Keratinocyte (primary cell): ENCODE data around the gene COASY. TPM values are rescaled to one million over a fixed set of nuclear protein-coding genes. Genes with fewer than 3 reads are reported as not detected.

Source experiments
- DNase-seq: peaks from one replicate; pipeline ENCODE4 v3.0.0-alpha.2; 2011; ENCODE audit warnings: low read depth, missing footprints, low spot score
- FAIRE-seq: peaks from 2 replicates; lab custom pipeline; 2011; peaks lifted over from hg19 to GRCh38; lab: Jason Lieb, UNC
- H2AFZ ChIP-seq: 2 replicates; pipeline ENCODE4 v1.6.0; 2012; ENCODE audit warnings: low read length, control low read depth, inconsistent platforms; ENCODE audit not compliant: control insufficient read depth
- H3K27ac ChIP-seq: 2 replicates; pipeline ENCODE4 v1.5.1; 2011; ENCODE audit warnings: low read length; ENCODE audit not compliant: control insufficient read depth, insufficient read depth
- H3K27me3 ChIP-seq: 3 replicates; pipeline ENCODE4 v1.6.0; 2011; ENCODE audit warnings: low read length; ENCODE audit not compliant: control insufficient read depth, insufficient read depth; ENCODE audit errors: extremely low read depth
- H3K36me3 ChIP-seq, 2 experiments: 2 replicates in 1 of 2; 3 replicates in 1 of 2; pipeline ENCODE4 v1.5.1; 2011; ENCODE audit warnings: low read length in 2 of 2, mild to moderate bottlenecking in 1 of 2; ENCODE audit not compliant: control insufficient read depth in 2 of 2, insufficient read depth in 2 of 2; ENCODE audit errors: extremely low read depth in 1 of 2
- H3K4me1 ChIP-seq: 3 replicates; pipeline ENCODE4 v1.5.1; 2011; ENCODE audit warnings: low read length; ENCODE audit not compliant: control insufficient read depth, insufficient read depth; ENCODE audit errors: extremely low read depth
- H3K4me2 ChIP-seq: 3 replicates; pipeline ENCODE4 v1.6.0; 2011; ENCODE audit warnings: low read depth, low read length; ENCODE audit not compliant: control insufficient read depth, insufficient read depth; ENCODE audit errors: extremely low read depth
- H3K4me3 ChIP-seq, 3 experiments: fragments of 200-600 bp in 1 of 3; sonication (generic) in 1 of 3; 2 replicates in 2 of 3; 3 replicates in 1 of 3; pipeline ENCODE4 v1.5.1; 2011 to 2016; ENCODE audit warnings: low read length in 3 of 3, mild to moderate bottlenecking in 3 of 3, control low read depth in 2 of 3, inconsistent platforms in 1 of 3, low read depth in 1 of 3, mixed read lengths in 1 of 3, mixed run types in 1 of 3, moderate library complexity in 1 of 3; ENCODE audit not compliant: control insufficient read depth in 2 of 3, insufficient read depth in 2 of 3; ENCODE audit errors: extremely low read depth in 1 of 3
- H3K79me2 ChIP-seq: 2 replicates; pipeline ENCODE4 v1.6.0; 2012; ENCODE audit warnings: low read length; ENCODE audit not compliant: control insufficient read depth, insufficient read depth
- H3K9ac ChIP-seq: 3 replicates; pipeline ENCODE4 v1.6.0; 2011; ENCODE audit warnings: low read length; ENCODE audit not compliant: control insufficient read depth, insufficient read depth; ENCODE audit errors: extremely low read depth
- H3K9me1 ChIP-seq: 3 replicates; pipeline ENCODE4 v1.6.0; 2011; ENCODE audit warnings: low read length; ENCODE audit not compliant: control insufficient read depth, insufficient read depth; ENCODE audit errors: extremely low read depth
- H3K9me3 ChIP-seq: 2 replicates; pipeline ENCODE4 v1.5.1; 2012; ENCODE audit warnings: low read depth, low read length; ENCODE audit not compliant: control insufficient read depth
- H4K20me1 ChIP-seq: 3 replicates; pipeline ENCODE4 v1.6.0; 2011; ENCODE audit warnings: low read length; ENCODE audit not compliant: control insufficient read depth, insufficient read depth; ENCODE audit errors: extremely low read depth
- CTCF ChIP-seq, 3 experiments: IDR thresholded peaks in 1 of 3; conservative IDR thresholded peaks in 1 of 3; optimal IDR thresholded peaks in 1 of 3; 2 replicates in 2 of 3; 3 replicates in 1 of 3; pipeline versions ENCODE3 to v1.5.1; 2011; ENCODE audit warnings: low read length in 3 of 3, mild to moderate bottlenecking in 3 of 3, moderate library complexity in 2 of 3, control low read depth in 1 of 3, inconsistent platforms in 1 of 3; ENCODE audit not compliant: insufficient read depth in 2 of 3; ENCODE audit errors: extremely low read depth in 1 of 3
- EZH2 ChIP-seq: IDR thresholded peaks from one replicate; pipeline ENCODE4 v1.6.1; 2012; ENCODE audit warnings: inconsistent platforms, mild to moderate bottlenecking, low read length, moderate library complexity
- dilution Hi-C: fragments of 300-500 bp; cut with MboI; formaldehyde crosslinking; loops from one replicate; pipeline ENCODE4 v1.7.0; 2020; ENCODE audit warnings: low sequenced_read_pairs; ENCODE audit not compliant: extremely low pct_ligation_motif_present
- polyA plus RNA-seq, 5 experiments: library from polyadenylated mRNA; depleted of rRNA in 3 of 5; stranded (reverse) in 3 of 5; stranded (forward) in 1 of 5; unstranded in 1 of 5; fragments of >200 nt; gene quantifications; 1 replicate in 1 of 5; 2 replicates in 3 of 5; 3 replicates in 1 of 5; pipeline versions ENCODE4 v1.2.1 to v1.2.3, GENCODE V29; 2011 to 2012; ENCODE audit warnings: missing spikeins in 2 of 5, low read depth in 1 of 5, low replicate concordance in 1 of 5

Gene COASY
- polyA plus RNA-seq, 1 donor (not counting 4 experiments of a cell fraction or from before 2014, with no cell fraction given) = 26.2 TPM

GRCh38 chr17:42522798-42523278 lies 39.1 kb upstream of the COASY start:
- Histone ChIP-seq H4K20me1 (no peaks in the 10 kb centered on the region), H3K79me2 (no peaks in the 10 kb centered on the region), H3K27me3 (no peaks in the 10 kb centered on the region), H3K27ac (no peak overlapping the region), H3K9me1 (no peaks in the 10 kb centered on the region), H3K9me3 (no peaks in the 10 kb centered on the region), H2AFZ (no peak overlapping the region), H3K4me2 (no peak overlapping the region), H3K36me3 (peaks cover 0 to 3% of the 10 kb centered on the region in 2 experiments), H3K9ac (no peak overlapping the region), H3K4me1 (peaks cover 52% of the 10 kb centered on the region), H3K4me3 (no peak overlapping the region)
- no peak for DNase-seq
- dilution Hi-C loops = loop anchor here (25.0 kb wide), 1 partner anchor 211 kb away; no protein-coding TSS in a partner anchor
- TF ChIP-seq CTCF (optimal IDR thresholded peaks at IDR 0.05 in 1 of 3, IDR thresholded peaks at IDR 0.05 in 1 of 3, conservative IDR thresholded peaks at IDR 0.05 in 1 of 3; ENCODE audit: extremely low read depth in 1 of 3, insufficient read depth in 2 of 3, low read length in 3 of 3) = no peak
- TF ChIP-seq EZH2 = no peak
- FAIRE-seq = no peak

GRCh38 chr17:42525221-42525620 lies 36.7 kb upstream of the COASY start:
- Histone ChIP-seq H3K27ac (peak overlapping the region; percentile 34), H3K9me3 (no peaks in the 10 kb centered on the region), H3K4me1 (peaks cover 34% of the 10 kb centered on the region), H3K9ac (no peak overlapping the region), H3K9me1 (no peaks in the 10 kb centered on the region), H3K36me3 (peaks cover 0 to 3% of the 10 kb centered on the region in 2 experiments), H3K4me3 (no peak overlapping the region), H3K79me2 (no peaks in the 10 kb centered on the region), H4K20me1 (no peaks in the 10 kb centered on the region), H3K27me3 (no peaks in the 10 kb centered on the region), H2AFZ (no peak overlapping the region), H3K4me2 (peak overlapping the region; percentile 46)
- dilution Hi-C loops = no loop called here
- FAIRE-seq (peak; percentile 48), DNase-seq (peak; percentile 87)
- TF ChIP-seq EZH2 = no peak
- no peak for TF ChIP-seq CTCF (optimal IDR thresholded peaks at IDR 0.05 in 1 of 3, IDR thresholded peaks at IDR 0.05 in 1 of 3, conservative IDR thresholded peaks at IDR 0.05 in 1 of 3; ENCODE audit: extremely low read depth in 1 of 3, insufficient read depth in 2 of 3, low read length in 3 of 3)
